Heart right ventricle (tissue), 16 donors: ENCODE results near the gene UPK3BL2. TPM values are rescaled to one million over a fixed set of nuclear protein-coding genes. Genes with fewer than 3 reads are reported as not detected.
"Not testable (repeated sequence)": the region's sequence is repeated elsewhere in the genome, so short reads cannot be mapped to it uniquely, and the experiment has no call there.

ENCODE experiments used
- ATAC-seq, 8 donors: fragments of 200-7000 bp; cut with Tn5 transposase; one replicate each; pipeline ENCODE4 v1.9.1; 2020; ENCODE audit warnings: mild to moderate bottlenecking in 8 of 8, moderate library complexity in 8 of 8, moderate number of reproducible peaks in 1 of 8
- DNase-seq, 2 donors: peaks; one replicate each; pipeline ENCODE4 v3.0.0-alpha.2; 2020
- H3K27ac ChIP-seq, 10 donors: fragments of 200-600 bp; sonication (generic) in 2 of 10; one replicate each; pipeline versions ENCODE4 v1.5.0 to v1.8.0; 2020 to 2022; ENCODE audit warnings: mild to moderate bottlenecking in 3 of 10
- H3K27me3 ChIP-seq, 7 donors: fragments of 200-600 bp; one replicate each; pipeline ENCODE4 v1.8.0; 2021 to 2022; ENCODE audit warnings: mild to moderate bottlenecking in 2 of 7
- H3K36me3 ChIP-seq, 9 donors: fragments of 200-600 bp; sonication (generic) in 1 of 9; one replicate each; pipeline versions ENCODE4 v1.5.0 to v1.8.0; 2020 to 2022; ENCODE audit warnings: mild to moderate bottlenecking in 2 of 9
- H3K4me1 ChIP-seq, 9 donors: fragments of 200-600 bp; sonication (generic) in 1 of 9; one replicate each; pipeline versions ENCODE4 v1.5.0 to v1.8.0; 2020 to 2022; ENCODE audit warnings: mild to moderate bottlenecking in 4 of 9
- H3K4me3 ChIP-seq, 10 donors: fragments of 200-600 bp; sonication (generic) in 2 of 10; one replicate each; pipeline versions ENCODE4 v1.5.0 to v1.8.0; 2020 to 2022; ENCODE audit warnings: mild to moderate bottlenecking in 7 of 10, moderate library complexity in 2 of 10
- H3K9me3 ChIP-seq, 11 donors: fragments of 200-600 bp in 10 of 11; sonication (generic) in 2 of 11; one replicate each; pipeline versions ENCODE4 v1.5.0 to v1.8.0; 2013 to 2022; ENCODE audit warnings: mild to moderate bottlenecking in 2 of 11, control low read depth in 1 of 11, moderate library complexity in 1 of 11
- WGBS, 2 donors: extraction: QIAGEN DNeasy Blood & Tissue Kit; methylation state at CpG; one replicate each; pipeline ENCODE4 v1.1.7; 2013; ENCODE audit warnings: inconsistent platforms in 1 of 2; 5-methylcytosine and 5-hydroxymethylcytosine counted together
- intact Hi-C, 10 donors: fragments of 100-400 bp; cut with DNase I; formaldehyde crosslinking; loops; one replicate each; pipeline versions ENCODE4 v1.11.1 to v1.14.2; 2022
- long read RNA-seq, 3 donors: library from polyadenylated mRNA; unstranded; transcript quantifications; one replicate each; pipeline ENCODE4 v2.0.0, GENCODE V29; 2020 to 2021
- polyA plus RNA-seq, 2 donors: library from polyadenylated mRNA; stranded (reverse); fragments of 200-250 nt; gene quantifications; one replicate each; pipeline ENCODE4 v1.2.3, GENCODE V29; 2013
- total RNA-seq, 10 donors: library from RNA; stranded (reverse); fragmentation: NEBNext Ultra II Directional in 3 of 10; extraction: Animal tissue kit (Norgen Biotek cat#: 25700) in 3 of 10; gene quantifications; one replicate each; pipeline versions ENCODE4 v1.2.1 to v1.2.4, GENCODE V29; 2021 to 2023
- donor health status: Arrhythmogenic right ventricular cardiomyopathy.
- donor health status: ischemic (EF 13 %, LVEDD 7.1; RV severe dilation, severe dysfunction).
- donor health status: healthy with polysubstance abuse.
- donor health status: DM: no; HTN: yes; CAD: no.
- donor health status: DM: no; HTN: no; CAD: no.
- donor health status: ischemic (EF 25% LVEDD 6.9; RV normal size, moderate dysfunction).
- donor health status: ischemic (EF 25% LVEDD 5.7; RV mildly dilated, moderate dysfunction).
- donor health status: healthy.
- donor health status: DM: yes; HTN: yes; CAD: no.
- donor health status: Ischemic cardiomyopathy.
- donor health status: ischemic (EF 35%, LVEDD 5.7; RV mildly dilated, moderate dysfunction).
- donor health status: nonischemic (EF 11% LVEDD 7.7; RV severe dilation, severe dysfunction).
- donor health status: DM: yes; HTN: yes; CAD: no.
- donor health status: PGD.
- donor health status: ischemic (EF 29% LVEDD 5.4; RV normal size, mild dysfunction).
- donor health status: nonischemic (EF 23%, LVEDD 6.1; RV moderate dilation, normal function).

Gene UPK3BL2, protein sequence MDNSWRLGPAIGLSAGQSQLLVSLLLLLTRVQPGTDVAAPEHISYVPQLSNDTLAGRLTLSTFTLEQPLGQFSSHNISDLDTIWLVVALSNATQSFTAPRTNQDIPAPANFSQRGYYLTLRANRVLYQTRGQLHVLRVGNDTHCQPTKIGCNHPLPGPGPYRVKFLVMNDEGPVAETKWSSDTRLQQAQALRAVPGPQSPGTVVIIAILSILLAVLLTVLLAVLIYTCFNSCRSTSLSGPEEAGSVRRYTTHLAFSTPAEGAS
- total RNA-seq (10 to 100 TPM in 1 of 10 donors, 1 to 10 TPM in 9; 1.5 to 16.7 (median 6.3) TPM), polyA plus RNA-seq (10 to 100 TPM in 1 of 2 donors, 1 to 10 TPM in 1; 4.6 to 13.9 TPM)
- long read RNA-seq, donor 1, result 0 reads
- long read RNA-seq, donor 2, partial matches to known transcripts, result 0 of 1 reads
- long read RNA-seq, donor 2, other reads (novel, unspliced or antisense), result 0 of 1 reads
- long read RNA-seq, donor 3, result 0 reads

DNA sequence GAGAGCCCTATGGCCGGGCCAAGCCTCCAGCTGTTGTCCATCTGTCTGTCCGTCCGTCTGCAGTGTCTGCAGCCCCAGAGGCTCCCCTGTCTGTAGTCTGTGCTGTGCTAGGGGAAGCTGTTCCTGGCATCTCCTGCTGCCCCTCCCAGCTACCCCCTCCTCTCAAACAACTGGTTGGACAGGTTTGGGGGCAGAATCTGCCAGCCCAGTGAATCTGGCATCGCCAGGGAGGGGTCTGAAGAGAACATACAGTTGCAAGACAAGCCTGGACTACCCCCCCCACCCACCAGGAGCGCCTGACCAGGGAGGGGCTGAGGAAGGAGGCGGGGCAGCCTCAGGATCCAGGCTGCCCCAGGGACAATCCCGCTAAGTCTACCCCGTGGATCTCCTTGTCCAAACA is at the start of gene UPK3BL2:
Gene UPK3BL2, minus strand, starts transcription at position 101 of the 400 bp plus-strand sequence. Its CDS starts 60 bp downstream, at position 41.
- H3K36me3 ChIP-seq, H3K4me1 ChIP-seq, H3K27me3 ChIP-seq, H3K4me3 ChIP-seq, intact Hi-C loops, H3K27ac ChIP-seq, H3K9me3 ChIP-seq, DNase-seq: not testable (repeated sequence)
- no CpG with 5 or more reads among the region's 8 CpGs for WGBS, 2 donors
- peak in 4 of 8 donors; percentile 11 to 43 (median 15) for ATAC-seq

DNA sequence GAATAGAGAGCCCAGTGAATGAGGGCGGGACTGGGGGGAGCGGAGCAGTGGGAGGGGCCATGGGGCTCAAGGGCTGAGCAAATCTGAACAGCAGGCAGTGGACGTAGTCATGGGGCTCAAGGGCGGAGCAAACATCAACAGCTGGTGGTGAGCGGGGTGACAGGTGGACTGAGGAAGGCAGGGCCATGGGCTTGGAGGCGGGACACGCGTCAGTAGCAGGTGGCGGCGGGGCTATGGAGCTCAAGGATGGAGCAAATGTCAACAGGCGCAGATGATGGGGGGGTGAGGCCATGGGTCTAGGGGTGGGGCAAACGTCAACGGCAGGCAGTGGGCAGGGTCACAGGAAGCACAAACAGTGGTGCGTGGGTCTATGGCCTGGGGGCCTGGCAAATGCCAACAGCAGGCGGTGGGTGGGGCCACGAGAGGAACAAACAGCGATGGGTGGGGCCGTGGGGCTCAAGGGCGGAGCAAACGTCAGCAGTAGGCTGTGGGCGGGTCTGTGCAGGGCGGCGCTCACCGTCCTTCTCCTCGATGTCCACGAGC is 49.1 kb upstream of the UPK3BL2 start:
- ATAC-seq (peak; percentile 81 to 89 (median 84)), DNase-seq (peak; percentile 29 to 35)
- H3K27me3 ChIP-seq, intact Hi-C loops, H3K27ac ChIP-seq, H3K4me3 ChIP-seq, H3K4me1 ChIP-seq, H3K36me3 ChIP-seq, H3K9me3 ChIP-seq: not testable (repeated sequence)
- 15 to 31% methylated on average over 6 of the region's 26 CpGs for WGBS, 2 donors

DNA sequence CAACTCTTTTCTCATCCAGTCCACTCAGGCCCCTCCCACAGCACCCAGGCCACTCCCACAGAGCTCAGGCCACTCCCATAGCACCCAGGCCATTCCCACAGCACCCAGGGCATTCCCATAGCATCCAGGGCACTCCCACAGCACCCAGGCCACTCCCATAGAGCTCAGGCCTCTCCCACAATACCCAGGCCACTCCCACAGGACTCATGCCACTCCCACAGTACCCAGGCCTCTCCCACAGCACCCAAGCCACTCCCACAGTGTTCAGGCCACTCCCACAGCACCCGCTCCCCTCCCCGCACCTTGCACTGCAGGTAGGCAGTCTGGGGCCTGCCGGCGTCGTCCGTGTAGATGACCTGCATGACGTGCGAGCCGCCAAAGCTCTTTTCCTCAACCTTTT is 46.4 kb upstream of the UPK3BL2 start:
- H3K27me3 ChIP-seq, H3K27ac ChIP-seq, H3K4me3 ChIP-seq, intact Hi-C loops, H3K4me1 ChIP-seq, H3K36me3 ChIP-seq, H3K9me3 ChIP-seq, DNase-seq: not testable (repeated sequence)
- no CpG with 5 or more reads among the region's 9 CpGs for WGBS, 2 donors
- ATAC-seq, result peak in 4 of 8 donors; percentile 8 to 54 (median 24)

DNA sequence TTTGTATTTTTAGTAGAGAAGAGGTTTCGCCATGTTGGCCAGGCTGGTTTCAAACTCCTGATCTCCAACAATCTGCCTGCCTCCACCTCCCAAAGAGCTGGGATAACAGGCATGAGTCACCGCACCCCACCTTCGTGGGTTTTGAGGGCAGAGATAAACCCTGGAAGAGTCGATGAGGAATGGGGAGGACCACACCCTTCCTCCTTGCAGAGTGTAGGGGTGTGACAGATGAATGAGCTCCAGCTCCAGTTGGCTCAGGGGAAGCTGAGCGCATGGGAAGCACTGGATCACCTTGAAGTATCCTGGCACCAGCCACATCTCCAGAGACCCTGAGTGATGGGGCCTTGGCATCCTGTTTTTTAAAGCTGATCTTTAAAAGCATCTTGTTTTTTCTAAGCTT is 40.0 kb upstream of the UPK3BL2 start:
- H3K36me3 ChIP-seq, DNase-seq, intact Hi-C loops, H3K4me1 ChIP-seq, ATAC-seq, H3K27me3 ChIP-seq, H3K27ac ChIP-seq, H3K4me3 ChIP-seq, H3K9me3 ChIP-seq: not testable (repeated sequence)
- WGBS, 2 donors, result no CpG with 5 or more reads among the region's 5 CpGs

DNA sequence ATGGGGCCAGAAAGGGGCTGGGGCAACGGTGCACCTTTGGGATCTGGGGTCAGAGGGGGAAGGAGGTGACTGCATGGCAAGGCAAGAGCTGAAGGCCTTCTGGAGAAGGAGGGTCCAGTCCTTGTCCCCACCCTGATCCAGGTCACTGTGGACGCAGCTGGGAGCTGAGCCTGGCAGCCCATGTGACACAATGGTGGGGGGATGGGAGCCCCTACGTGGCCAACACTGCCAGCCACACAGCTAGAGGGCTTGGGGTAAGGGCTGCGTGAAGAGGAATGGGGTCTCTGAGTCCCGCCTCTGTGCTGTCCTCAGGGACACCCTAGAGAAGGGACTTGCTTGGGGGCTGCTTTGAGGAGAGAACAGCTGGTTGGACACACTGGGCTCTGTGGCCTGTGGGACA is 38.2 kb upstream of the UPK3BL2 start:
- H3K9me3 ChIP-seq, H3K36me3 ChIP-seq, H3K27ac ChIP-seq, H3K4me3 ChIP-seq, DNase-seq, H3K4me1 ChIP-seq, ATAC-seq, H3K27me3 ChIP-seq, intact Hi-C loops: not testable (repeated sequence)
- WGBS, 2 donors, result no CpG with 5 or more reads among the region's 5 CpGs

DNA sequence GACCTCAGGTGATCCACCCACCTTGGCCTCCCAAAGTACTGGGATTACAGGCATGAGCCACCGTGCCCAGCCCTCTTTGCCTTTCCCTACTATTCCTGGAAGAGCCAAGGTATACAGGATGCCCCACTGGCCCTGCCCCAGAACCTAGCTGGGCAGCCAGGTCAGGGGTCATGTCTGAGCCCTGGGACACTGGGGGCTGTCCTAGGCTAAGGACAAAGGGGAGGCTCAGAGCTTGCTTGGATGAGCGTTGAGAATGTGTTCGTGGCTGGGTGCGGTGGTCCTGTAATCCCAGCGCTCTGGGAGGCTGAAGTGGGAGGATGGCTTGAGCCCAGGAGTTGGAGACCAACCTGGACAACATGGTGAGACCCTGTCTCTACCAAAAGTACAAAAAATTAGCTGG is 35.0 kb upstream of the UPK3BL2 start:
- peak in 5 of 8 donors; percentile 5 to 31 (median 16) for ATAC-seq
- intact Hi-C loops, result not testable (repeated sequence)
- WGBS, 2 donors, result 82% methylated on average over 5 of the region's 5 CpGs

DNA sequence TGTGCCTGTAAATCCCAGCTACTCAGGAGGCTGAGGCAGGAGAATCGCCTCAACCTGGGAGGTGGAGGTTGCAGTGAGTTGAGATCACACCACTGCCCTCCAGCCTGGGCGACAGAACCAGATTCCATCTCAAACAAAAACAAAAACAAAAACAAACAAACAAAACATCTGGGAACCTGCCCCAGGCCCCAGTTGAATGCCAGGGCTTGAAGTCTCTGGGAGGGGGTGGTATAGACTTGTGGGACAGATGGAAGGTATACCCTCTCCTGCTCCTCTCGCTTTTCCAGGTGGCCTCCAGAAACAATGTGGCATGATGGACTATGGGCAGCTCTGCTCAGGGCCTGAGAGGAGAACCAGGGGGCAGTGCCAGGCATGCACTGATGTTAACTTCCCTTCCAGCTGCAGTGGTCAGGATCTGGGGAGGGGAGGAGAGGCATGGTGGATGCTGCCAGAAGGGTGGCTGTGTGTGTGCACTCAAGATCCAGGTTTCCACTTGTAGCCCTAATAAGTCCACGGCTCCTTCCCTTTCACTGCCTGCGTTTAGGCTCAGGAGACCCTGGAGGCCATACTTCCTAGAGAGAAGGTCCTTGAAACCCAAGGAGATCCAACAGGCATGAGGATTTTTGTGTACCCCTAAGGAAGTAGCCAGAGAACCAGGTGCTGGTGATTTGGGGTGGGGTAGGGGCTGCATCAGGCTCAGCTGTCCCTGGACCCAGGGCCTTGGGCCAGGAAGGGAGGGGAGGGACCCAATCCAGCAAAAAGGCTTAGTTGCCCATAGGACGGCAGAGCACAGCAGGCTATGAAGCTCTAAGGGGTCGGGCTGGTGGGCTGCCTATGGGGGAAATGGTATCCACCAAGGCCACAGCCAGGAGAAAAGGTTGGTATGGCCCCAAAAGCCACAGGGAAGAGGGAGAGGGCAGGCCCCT is 34.1 kb upstream of the UPK3BL2 start:
- H3K36me3 ChIP-seq, intact Hi-C loops, DNase-seq, H3K27me3 ChIP-seq, H3K9me3 ChIP-seq, H3K4me3 ChIP-seq, ATAC-seq, H3K4me1 ChIP-seq, H3K27ac ChIP-seq: not testable (repeated sequence)
- WGBS, 2 donors, result 77 to 78% methylated on average over 6 of the region's 7 CpGs

More for the DNA sequence above, 35.0 kb upstream of the UPK3BL2 start:
- H3K4me3 ChIP-seq, H3K27ac ChIP-seq, H3K36me3 ChIP-seq, H3K4me1 ChIP-seq, H3K9me3 ChIP-seq, H3K27me3 ChIP-seq: not testable (repeated sequence)
- DNase-seq, result peak in 1 of 2 donors; percentile 6

DNA sequence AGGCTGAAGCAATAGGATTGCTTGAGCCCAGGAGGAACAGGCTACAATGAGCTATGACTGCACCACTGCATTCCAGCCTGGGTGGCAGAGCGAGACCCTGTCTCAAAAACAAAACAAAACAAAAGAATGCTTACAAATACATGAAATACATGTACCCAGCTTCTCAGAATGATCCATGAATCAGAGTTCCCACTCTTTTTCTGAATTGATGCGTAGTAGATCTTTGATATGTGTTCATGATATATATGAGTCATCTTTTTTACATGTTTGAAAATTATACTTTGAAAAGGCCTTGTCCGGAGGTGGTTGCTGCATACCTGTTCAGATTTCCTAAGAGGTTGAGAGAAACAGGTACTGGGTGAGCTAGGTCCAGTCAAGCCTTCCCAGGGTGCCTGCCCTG is 32.9 kb upstream of the UPK3BL2 start:
- H3K36me3 ChIP-seq, H3K9me3 ChIP-seq, ATAC-seq, DNase-seq, H3K4me1 ChIP-seq, H3K4me3 ChIP-seq, H3K27ac ChIP-seq, H3K27me3 ChIP-seq, intact Hi-C loops: not testable (repeated sequence)
- WGBS, 2 donors, result no CpG with 5 or more reads among the region's 3 CpGs

DNA sequence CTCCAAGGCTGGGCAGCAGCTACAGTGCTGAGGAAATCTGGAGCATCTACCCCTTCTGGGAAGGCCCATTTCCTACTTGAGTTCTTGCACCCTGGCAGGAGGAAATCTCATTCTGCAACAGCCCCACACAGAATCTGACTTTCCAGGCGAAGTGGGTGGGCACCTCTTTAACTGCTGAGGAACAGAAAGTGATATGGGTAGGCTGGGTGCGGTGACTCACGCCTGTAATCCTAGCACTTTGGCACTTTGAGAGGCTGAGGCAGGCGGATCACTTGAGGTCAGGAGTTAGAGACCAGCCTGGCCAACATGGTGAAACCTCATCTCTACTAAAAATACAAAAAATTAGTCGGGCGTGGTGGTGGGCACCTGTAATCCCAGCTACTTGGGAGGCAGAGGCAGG is 31.1 kb upstream of the UPK3BL2 start:
- DNase-seq, H3K4me1 ChIP-seq, H3K36me3 ChIP-seq, ATAC-seq, H3K9me3 ChIP-seq, intact Hi-C loops, H3K27me3 ChIP-seq, H3K4me3 ChIP-seq, H3K27ac ChIP-seq: not testable (repeated sequence)
- no CpG with 5 or more reads among the region's 6 CpGs for WGBS, 2 donors
